ENCODE data around the gene GAGE12F. TPM values are rescaled to one million over a fixed set of nuclear protein-coding genes. Genes with fewer than 3 reads are reported as not detected.
"Not testable (repeated sequence)": the region's sequence is repeated elsewhere in the genome, so short reads cannot be mapped to it uniquely, and the experiment has no call there.

The GAGE12F gene, protein sequence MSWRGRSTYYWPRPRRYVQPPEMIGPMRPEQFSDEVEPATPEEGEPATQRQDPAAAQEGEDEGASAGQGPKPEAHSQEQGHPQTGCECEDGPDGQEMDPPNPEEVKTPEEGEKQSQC
- polyA plus RNA-seq (ENCODE audit: insufficient read length): not detected

- DNase-seq (ENCODE audit: low read depth): not testable (repeated sequence)
These were observed at the start of gene GAGE12F for GRCh38 chrX:49560542-49560941. Gene GAGE12F (plus strand): TSS chrX:49560842. CDS start chrX:49561997, 1,155 bp downstream.

GRCh38 chrX:49531877-49532276, 28.8 kb upstream of the GAGE12F start, which contains the start of gene GAGE12C:
Gene GAGE12C (plus strand): TSS chrX:49532177. CDS start chrX:49533332, 1,155 bp downstream.
- not testable (repeated sequence) for DNase-seq (ENCODE audit: low read depth)

DNA sequence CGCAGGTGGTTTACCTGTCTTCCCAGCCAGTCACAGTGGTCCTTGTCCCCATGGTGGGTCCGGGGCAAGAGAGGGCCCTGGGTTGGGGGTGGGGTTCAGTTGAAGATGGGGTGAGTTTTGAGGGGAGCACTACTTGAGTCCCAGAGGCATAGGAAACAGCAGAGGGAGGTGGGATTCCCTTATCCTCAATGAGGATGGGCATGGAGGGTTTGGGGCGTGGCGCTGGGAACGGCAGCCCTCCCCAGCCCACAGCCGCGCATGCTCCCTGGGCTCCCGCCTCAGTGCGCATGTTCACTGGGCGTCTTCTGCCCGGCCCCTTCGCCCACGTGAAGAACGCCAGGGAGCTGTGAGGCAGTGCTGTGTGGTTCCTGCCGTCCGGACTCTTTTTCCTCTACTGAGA, 19.2 kb upstream of the GAGE12F start, which contains the start of gene GAGE12D:
Gene GAGE12D, plus strand, starts transcription at position 301 of the 400 bp plus-strand sequence. CDS start 1,155 bp downstream, outside the sequence.
- DNase-seq (ENCODE audit: low read depth): not testable (repeated sequence)

- not testable (repeated sequence) for DNase-seq (ENCODE audit: low read depth)
These were observed 9.7 kb upstream of the GAGE12F start, which contains the start of gene GAGE12E for GRCh38 chrX:49550989-49551388. Gene GAGE12E (plus strand): TSS chrX:49551289. CDS start chrX:49552444, 1,155 bp downstream.

GRCh38 chrX:49568728-49569127, 8.1 kb downstream of the GAGE12F start:
- not testable (repeated sequence) for DNase-seq (ENCODE audit: low read depth)

DNA sequence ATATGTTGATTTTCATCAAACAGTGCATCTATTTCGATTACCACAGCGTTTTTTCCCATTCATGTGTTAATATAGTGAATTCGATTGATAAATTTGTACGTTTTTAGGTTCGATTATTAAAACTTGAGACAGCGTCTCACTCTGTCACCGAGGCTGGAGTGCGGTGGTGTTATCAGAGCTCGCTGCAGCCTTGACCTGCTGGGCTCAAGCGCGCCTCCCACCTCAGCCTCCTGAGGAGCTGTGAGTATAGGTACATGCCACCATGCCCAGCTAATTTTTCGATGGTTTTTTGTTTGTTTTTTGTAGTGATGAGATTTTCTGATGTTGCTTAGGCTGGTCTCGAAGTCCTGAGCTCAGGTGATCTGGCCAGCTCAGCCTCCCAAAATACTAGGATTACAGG, 8.5 kb downstream of the GAGE12F start:
- not testable (repeated sequence) for DNase-seq (ENCODE audit: low read depth)

DNA sequence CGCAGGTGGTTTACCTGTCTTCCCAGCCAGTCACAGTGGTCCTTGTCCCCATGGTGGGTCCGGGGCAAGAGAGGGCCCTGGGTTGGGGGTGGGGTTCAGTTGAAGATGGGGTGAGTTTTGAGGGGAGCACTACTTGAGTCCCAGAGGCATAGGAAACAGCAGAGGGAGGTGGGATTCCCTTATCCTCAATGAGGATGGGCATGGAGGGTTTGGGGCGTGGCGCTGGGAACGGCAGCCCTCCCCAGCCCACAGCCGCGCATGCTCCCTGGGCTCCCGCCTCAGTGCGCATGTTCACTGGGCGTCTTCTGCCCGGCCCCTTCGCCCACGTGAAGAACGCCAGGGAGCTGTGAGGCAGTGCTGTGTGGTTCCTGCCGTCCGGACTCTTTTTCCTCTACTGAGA, 9.5 kb downstream of the GAGE12F start, which contains the start of gene GAGE12G:
Gene GAGE12G, plus strand, starts transcription at position 301 of the 400 bp plus-strand sequence. CDS start 1,155 bp downstream, outside the sequence.
- DNase-seq (ENCODE audit: low read depth): not testable (repeated sequence)

- DNase-seq (ENCODE audit: low read depth): not testable (repeated sequence)
These were observed 19.0 kb downstream of the GAGE12F start, which contains the start of gene GAGE12H for GRCh38 chrX:49579649-49580048. Gene GAGE12H (plus strand): TSS chrX:49579949. CDS start chrX:49581104, 1,155 bp downstream.

GRCh38 chrX:49589196-49589595, 28.6 kb downstream of the GAGE12F start, which contains the start of gene GAGE2A:
Gene GAGE2A (plus strand): TSS chrX:49589496. CDS start chrX:49590651, 1,155 bp downstream.
- not testable (repeated sequence) for DNase-seq (ENCODE audit: low read depth)

GRCh38 chrX:49589769-49590478, 29.3 kb downstream of the GAGE12F start:
- not testable (repeated sequence) for DNase-seq (ENCODE audit: low read depth)

DNA sequence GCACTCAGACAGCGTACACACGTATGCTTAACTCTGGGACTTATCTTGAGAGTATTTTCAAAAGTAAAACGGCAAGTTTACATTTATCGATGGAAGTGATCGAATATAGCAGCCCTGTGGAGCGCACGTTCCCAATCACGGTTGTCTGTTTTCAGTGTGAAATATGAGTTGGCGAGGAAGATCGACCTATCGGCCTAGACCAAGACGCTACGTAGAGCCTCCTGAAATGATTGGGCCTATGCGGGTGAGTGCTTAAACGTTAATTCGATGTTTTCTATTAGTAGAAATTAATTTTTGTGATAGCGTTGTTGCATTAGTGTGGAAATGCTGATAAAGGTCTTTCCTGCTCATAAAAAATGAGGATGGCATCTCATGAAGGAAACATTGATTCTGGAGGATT, 29.8 kb downstream of the GAGE12F start:
- not testable (repeated sequence) for DNase-seq (ENCODE audit: low read depth)

GRCh38 chrX:49598720-49599119, 38.1 kb downstream of the GAGE12F start, which contains the start of gene GAGE1:
Gene GAGE1 (plus strand): TSS chrX:49599020. CDS start chrX:49600175, 1,155 bp downstream.
- not testable (repeated sequence) for DNase-seq (ENCODE audit: low read depth)

DNA sequence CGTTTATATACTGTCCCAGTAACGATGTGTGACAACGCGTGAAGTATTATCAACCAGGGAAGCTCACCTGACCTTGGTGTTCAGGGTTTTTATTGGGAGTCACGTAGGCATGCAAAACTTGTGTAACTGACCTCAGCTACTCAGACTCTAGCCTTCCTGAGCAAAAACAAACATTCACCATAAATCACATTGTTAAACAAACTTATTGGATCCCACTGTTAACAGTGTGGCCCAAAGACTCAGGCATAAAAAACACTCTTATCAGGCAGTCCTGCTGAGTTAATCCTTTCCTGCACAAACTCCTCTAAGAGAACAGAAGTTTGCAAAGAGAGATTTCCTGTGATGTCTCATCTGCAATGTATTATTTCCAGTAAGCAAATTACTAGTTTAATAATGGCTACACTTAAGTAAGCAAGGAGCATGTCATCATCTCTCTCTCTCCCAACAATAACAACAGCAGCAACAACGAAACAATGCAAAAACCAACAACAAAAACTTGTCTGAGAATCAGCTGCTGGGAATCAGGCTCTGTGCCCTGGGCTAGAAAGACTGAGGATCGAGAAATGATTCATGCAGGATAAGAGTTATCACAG, 50.2 kb downstream of the GAGE12F start:
- no peak for DNase-seq (ENCODE audit: low read depth)

Other genes with a start within 250 kb of the GAGE12F start
- gene GAGE12J, start 238.8 kb upstream of the GAGE12F start, polyA plus RNA-seq (ENCODE audit: insufficient read length): not detected
- not detected for gene GAGE13, start 229.3 kb upstream of the GAGE12F start, polyA plus RNA-seq (ENCODE audit: insufficient read length)
- gene GAGE12C, start 28.7 kb upstream of the GAGE12F start, polyA plus RNA-seq (ENCODE audit: insufficient read length): not detected
- not detected for gene GAGE12D, start 19.1 kb upstream of the GAGE12F start, polyA plus RNA-seq (ENCODE audit: insufficient read length)
- gene GAGE12E, start 9.6 kb upstream of the GAGE12F start, polyA plus RNA-seq (ENCODE audit: insufficient read length): not detected
- not detected for gene GAGE12G, start 9.6 kb downstream of the GAGE12F start, polyA plus RNA-seq (ENCODE audit: insufficient read length)
- not detected for gene GAGE12H, start 19.1 kb downstream of the GAGE12F start, polyA plus RNA-seq (ENCODE audit: insufficient read length)
- gene GAGE2A, start 28.7 kb downstream of the GAGE12F start, polyA plus RNA-seq (ENCODE audit: insufficient read length): not detected
- gene GAGE1, start 38.2 kb downstream of the GAGE12F start, polyA plus RNA-seq (ENCODE audit: insufficient read length): not detected
- not detected for gene PAGE1, start 135.1 kb downstream of the GAGE12F start, polyA plus RNA-seq (ENCODE audit: insufficient read length)